ENCODE results near the gene THOP1.

THOP1 gene

DNA sequence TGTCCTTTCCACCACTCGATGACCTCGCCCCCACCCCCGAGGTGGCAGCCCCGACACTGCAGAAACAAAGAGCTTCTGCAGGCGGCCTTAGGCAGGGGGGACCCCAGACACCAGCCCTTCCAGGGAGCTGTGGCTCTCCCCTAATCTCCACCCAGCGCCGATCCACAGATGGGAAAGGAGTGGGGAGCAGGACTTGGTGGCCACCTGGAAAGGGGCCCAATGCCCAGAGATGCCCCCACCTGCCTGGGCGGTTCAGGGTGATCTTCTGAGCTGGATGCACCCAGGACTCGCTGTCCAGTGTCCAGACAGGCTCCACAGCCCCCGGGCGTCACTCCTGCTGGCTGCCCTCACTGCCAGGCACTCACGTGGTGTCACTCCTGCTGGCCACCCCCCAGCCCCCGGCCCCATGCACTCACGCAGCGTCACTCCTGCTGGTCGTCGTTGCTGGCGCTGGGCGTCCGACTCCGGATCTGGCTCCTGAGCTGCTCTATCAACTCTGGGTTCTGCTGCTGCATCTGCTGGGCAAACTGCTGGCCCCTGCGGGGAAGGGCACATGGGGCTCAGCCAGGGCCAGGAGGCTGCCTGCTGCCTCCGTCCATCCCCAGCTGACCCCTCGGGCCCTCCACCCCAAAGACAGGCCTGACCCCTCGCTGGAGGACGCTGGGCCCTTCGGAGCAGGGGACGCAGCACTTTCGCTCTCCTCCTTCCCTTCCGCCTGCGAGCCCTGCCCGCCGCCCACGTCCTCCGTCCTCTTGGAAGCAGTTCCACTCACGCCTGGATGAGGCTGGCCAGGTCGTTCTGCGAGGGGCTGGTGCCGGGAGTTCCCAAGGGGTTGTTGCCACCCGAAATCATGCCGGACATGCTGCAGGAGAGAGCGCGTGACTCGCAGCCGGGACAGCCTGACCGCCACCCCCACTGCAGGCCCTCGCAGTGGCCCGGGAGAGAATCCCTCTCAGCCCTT lies 28.1 kb upstream of the THOP1 start:
- no peak overlapping the region for H3K4me3 ChIP-seq (ENCODE audit: low read length)
- TF ChIP-seq, protein P1, sequence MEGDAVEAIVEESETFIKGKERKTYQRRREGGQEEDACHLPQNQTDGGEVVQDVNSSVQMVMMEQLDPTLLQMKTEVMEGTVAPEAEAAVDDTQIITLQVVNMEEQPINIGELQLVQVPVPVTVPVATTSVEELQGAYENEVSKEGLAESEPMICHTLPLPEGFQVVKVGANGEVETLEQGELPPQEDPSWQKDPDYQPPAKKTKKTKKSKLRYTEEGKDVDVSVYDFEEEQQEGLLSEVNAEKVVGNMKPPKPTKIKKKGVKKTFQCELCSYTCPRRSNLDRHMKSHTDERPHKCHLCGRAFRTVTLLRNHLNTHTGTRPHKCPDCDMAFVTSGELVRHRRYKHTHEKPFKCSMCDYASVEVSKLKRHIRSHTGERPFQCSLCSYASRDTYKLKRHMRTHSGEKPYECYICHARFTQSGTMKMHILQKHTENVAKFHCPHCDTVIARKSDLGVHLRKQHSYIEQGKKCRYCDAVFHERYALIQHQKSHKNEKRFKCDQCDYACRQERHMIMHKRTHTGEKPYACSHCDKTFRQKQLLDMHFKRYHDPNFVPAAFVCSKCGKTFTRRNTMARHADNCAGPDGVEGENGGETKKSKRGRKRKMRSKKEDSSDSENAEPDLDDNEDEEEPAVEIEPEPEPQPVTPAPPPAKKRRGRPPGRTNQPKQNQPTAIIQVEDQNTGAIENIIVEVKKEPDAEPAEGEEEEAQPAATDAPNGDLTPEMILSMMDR (conservative IDR thresholded peaks at IDR 0.05; ENCODE audit: low read depth, low read length): no peak
- no peak for DNase-seq (ENCODE audit: low read depth)

DNA sequence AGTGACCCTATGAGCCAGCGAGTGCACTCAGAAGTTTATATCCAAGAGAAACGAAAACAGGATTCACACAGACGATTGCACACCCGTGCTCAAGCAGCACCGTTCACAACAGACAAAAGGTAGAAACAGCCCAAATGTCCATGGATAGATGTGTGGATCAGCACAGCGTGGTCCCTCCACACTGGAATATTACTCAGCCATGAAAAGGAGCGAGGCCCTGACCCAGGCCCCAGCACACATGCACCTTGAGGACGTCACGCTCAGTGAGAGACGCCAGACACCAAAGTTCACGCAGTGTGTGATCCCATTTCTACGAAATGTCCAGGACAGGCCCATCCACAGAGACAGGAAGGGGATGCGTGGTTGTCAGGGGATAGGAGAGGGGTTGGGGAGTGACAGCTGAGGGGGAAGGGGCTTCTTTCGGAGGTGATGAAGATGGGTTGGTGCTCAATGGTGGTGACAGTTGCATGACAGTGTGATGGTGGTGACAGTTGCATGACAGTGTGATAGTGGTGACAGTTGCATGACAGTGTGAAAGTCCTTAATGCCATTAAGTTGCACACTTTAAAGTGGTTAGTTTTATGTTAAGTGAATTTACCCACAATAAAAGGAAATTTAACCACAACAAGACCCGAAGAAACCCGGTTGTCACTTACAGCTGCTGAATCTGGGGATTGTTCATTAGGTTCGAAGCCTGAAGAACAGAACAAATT lies 26.5 kb upstream of the THOP1 start:
- H3K4me3 ChIP-seq (ENCODE audit: low read length): no peak overlapping the region
- TF ChIP-seq, protein P1 (conservative IDR thresholded peaks at IDR 0.05; ENCODE audit: low read depth, low read length): no peak

DNA sequence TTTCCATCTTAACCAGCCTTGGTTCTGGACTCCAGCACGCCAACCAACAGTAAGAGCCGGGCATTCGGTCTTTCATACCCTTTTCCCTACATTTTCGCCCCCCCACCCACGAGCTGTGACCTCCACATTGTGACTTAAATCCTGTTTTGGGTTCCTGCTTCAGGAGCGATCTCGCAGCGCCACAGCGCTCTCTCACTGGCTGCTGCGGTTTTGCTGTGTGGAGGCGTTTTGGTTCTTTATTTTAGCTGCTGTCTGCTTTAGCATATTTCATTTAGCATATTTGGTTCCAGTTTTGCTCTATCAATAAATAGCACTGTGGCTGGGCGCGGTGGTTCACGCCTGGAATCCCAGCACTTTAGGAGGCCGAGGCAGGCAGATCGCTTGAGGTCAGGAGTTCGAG lies 25.9 kb upstream of the THOP1 start:
- TF ChIP-seq, protein P1 (conservative IDR thresholded peaks at IDR 0.05; ENCODE audit: low read depth, low read length): no peak
- DNase-seq (ENCODE audit: low read depth): no peak
- no peak overlapping the region for H3K4me3 ChIP-seq (ENCODE audit: low read length)

More for the DNA sequence above, 26.5 kb upstream of the THOP1 start:
- no peak for DNase-seq (ENCODE audit: low read depth)

DNA sequence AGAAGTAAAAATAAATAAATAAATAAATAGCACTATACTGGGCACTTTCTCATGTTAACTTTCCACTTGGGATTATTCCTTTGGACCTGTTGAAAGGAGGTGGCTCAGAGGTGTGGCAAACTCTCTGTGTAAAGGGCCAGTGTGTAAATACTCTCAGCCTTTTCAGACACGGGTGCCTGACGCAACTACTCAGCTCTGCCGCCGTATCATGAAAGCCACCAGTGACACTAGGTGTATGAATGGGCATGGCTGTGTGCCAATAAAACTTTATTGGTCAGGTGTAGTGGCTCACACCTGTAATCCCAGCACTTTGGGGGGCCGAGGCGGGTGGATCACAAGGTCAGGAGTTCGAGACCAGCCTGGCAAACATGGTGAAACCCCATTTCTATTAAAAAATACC lies 25.3 kb upstream of the THOP1 start:
- DNase-seq (ENCODE audit: low read depth): no peak
- H3K4me3 ChIP-seq (ENCODE audit: low read length): no peak overlapping the region
- TF ChIP-seq, protein P1 (conservative IDR thresholded peaks at IDR 0.05; ENCODE audit: low read depth, low read length): no peak

DNA sequence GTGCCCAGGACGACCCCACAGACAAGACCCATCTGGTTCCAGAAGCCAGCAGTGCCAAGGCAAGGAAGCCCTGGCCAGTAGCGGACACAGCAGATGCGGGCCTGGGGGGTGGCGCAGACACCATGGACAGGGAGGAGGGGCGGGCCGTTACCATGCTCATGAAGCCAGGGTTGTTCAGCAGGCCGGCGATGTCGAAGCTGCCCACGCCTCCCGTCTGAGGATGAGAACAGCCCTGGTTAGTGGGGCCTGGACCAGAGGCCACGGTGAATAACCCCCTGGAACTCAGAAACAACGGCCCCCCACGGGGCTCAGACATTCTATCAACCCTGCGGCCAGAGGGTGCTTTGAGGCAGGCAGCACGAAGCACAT lies 24.0 kb upstream of the THOP1 start:
- no peak overlapping the region for H3K4me3 ChIP-seq (ENCODE audit: low read length)

DNA sequence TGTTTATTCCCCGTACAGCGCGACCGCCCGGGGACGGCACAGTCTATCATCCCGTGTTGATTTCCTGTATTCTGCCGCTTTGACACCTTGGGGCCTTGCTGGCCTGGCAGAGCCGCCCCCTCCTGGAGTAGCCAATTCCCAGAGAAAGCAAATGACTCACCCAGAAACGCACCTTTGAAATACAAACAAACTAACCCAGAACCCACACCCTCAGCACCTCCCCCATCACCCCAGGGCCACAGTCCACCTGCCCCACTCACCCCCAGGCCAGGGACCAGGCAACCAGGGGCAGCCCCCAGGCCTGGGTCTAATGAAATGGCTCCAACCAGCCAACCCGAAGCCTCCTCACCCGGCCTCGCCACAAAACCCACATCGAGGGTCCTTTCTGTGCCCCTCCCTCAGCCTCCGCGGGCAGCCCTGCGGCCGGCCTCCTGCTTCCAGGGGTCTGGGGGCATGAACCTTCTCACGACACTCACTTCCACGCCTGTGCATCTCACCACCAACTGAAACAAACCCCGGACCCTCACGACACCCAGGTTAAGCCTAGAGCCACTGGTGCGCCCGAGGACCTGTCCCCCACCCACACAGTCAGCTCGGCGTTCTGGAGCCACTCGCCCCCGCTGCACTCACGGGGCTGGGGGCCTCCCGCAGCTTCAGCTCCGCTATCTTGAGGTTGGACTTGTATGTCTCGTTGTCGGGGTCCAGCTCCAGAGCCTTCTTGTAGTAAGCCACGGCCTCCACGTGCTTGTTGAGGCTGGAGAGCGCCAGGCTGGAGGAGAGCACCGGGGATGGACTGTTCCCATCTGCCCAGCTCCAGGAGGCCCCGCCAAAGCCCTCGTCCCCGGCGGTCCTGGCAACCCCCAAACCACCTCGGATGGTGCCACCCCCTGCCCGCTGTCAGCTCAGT lies 23.2 kb upstream of the THOP1 start:
- H3K4me3 ChIP-seq (ENCODE audit: low read length): no peak overlapping the region
- no peak for DNase-seq (ENCODE audit: low read depth)
- TF ChIP-seq, protein P1 (conservative IDR thresholded peaks at IDR 0.05; ENCODE audit: low read depth, low read length): no peak

More for the DNA sequence above, 24.0 kb upstream of the THOP1 start:
- no peak for DNase-seq (ENCODE audit: low read depth)
- TF ChIP-seq, protein P1 (conservative IDR thresholded peaks at IDR 0.05; ENCODE audit: low read depth, low read length): no peak
